HFFc6 (cell line): ENCODE results near the gene LSS. TPM values are rescaled to one million over a fixed set of nuclear protein-coding genes. Genes with fewer than 3 reads are reported as not detected.
"Not testable (repeated sequence)": the region's sequence is repeated elsewhere in the genome, so short reads cannot be mapped to it uniquely, and the experiment has no call there.

Experiments used
- DNase-seq: peaks from one replicate; pipeline ENCODE4 v3.0.0-alpha.2; 2018
- H3K27ac Mint-ChIP-seq: 2 replicates; pipeline ENCODE4 v1.8.0; 2020; ENCODE audit warnings: mild to moderate bottlenecking, mixed read lengths
- H3K27me3 Mint-ChIP-seq: 2 replicates; pipeline ENCODE4 v1.8.0; 2021; ENCODE audit warnings: mild to moderate bottlenecking, moderate library complexity, mixed read lengths; ENCODE audit not compliant: insufficient read depth
- H3K36me3 Mint-ChIP-seq: 2 replicates; pipeline ENCODE4 v1.8.0; 2021; ENCODE audit warnings: low read depth, mixed read lengths
- H3K4me1 Mint-ChIP-seq: 2 replicates; pipeline ENCODE4 v1.8.0; 2020; ENCODE audit warnings: low read depth, mixed read lengths
- H3K4me3 Mint-ChIP-seq: 2 replicates; pipeline ENCODE4 v1.8.0; 2020; ENCODE audit warnings: mild to moderate bottlenecking, moderate library complexity, mixed read lengths
- H3K9me3 Mint-ChIP-seq: 2 replicates; pipeline ENCODE4 v1.8.0; 2020; ENCODE audit warnings: mild to moderate bottlenecking, mixed read lengths
- total RNA-seq, 6 experiments: library from RNA; stranded (reverse); fragmentation: NEBNext Ultra II Directional; extraction: Animal tissue kit (Norgen Biotek cat#: 25700); gene quantifications; 2 replicates in 1 of 6; 3 replicates in 5 of 6; pipeline ENCODE4 v1.2.3, GENCODE V29; 2021
- TF ChIP-seq, protein P1 (sequence below): fragments of 200-600 bp; sonication (generic); IDR thresholded peaks from 2 replicates; pipeline ENCODE4 v1.5.0; 2021; ENCODE audit warnings: antibody characterized with exemption, mild to moderate bottlenecking

Gene LSS
- total RNA-seq, 6 experiments from 2014 or later: 47.9 to 61.3 (median 50.6) TPM

DNA sequence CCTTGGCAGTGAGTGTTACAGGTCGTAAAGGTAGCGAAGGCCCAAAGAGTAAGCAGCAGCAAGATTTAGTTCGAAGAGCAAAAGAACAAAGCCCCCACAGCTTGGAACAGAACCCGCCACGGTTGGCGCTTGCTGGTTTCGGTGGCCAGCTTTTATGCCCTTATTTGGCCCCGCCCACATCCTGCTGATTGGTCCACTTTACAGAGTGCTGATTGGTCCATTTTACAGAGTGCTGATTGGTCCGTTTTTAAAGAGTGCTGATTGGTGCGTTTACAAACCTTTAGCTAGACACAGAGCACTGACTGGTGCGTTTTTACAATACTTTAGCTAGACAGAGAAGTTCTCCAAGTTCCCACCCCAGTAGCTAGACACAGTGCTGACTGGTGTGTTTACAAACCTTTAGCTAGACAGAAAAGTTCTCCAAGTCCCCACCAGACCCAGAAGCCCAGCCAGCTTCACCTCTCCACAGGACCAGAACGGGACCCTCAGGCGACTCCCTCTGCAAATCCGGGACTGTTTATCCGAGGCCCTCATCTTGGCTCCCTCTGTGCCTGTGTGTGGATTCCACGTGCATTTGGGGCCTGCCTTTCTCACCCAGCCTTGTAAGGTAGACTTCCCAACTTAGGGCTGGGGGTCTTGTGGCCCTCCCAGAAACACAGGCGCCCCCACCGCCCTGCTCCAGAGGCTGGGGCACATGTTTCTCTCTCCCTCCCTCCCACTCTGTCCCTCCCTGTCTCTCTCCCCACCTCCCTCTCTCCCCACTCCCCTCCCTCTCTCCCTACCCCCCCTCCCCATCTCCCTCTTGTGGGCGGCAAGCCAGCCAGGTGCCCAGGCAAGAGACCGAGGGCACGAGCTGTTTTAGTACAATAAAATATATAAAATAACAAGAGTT, 85.7 kb downstream of the LSS start:
- Mint-ChIP-seq H3K4me1 (peaks cover 8% of the 10 kb centered on the region), H3K9me3 (no peaks in the 10 kb centered on the region), H3K4me3 (no peak overlapping the region), H3K27me3 (peaks cover 7% of the 10 kb centered on the region), H3K27ac (no peak overlapping the region), H3K36me3 (no peaks in the 10 kb centered on the region)
- TF ChIP-seq, protein P1, sequence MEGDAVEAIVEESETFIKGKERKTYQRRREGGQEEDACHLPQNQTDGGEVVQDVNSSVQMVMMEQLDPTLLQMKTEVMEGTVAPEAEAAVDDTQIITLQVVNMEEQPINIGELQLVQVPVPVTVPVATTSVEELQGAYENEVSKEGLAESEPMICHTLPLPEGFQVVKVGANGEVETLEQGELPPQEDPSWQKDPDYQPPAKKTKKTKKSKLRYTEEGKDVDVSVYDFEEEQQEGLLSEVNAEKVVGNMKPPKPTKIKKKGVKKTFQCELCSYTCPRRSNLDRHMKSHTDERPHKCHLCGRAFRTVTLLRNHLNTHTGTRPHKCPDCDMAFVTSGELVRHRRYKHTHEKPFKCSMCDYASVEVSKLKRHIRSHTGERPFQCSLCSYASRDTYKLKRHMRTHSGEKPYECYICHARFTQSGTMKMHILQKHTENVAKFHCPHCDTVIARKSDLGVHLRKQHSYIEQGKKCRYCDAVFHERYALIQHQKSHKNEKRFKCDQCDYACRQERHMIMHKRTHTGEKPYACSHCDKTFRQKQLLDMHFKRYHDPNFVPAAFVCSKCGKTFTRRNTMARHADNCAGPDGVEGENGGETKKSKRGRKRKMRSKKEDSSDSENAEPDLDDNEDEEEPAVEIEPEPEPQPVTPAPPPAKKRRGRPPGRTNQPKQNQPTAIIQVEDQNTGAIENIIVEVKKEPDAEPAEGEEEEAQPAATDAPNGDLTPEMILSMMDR: no peak
- DNase-seq: peak; percentile 4

DNA sequence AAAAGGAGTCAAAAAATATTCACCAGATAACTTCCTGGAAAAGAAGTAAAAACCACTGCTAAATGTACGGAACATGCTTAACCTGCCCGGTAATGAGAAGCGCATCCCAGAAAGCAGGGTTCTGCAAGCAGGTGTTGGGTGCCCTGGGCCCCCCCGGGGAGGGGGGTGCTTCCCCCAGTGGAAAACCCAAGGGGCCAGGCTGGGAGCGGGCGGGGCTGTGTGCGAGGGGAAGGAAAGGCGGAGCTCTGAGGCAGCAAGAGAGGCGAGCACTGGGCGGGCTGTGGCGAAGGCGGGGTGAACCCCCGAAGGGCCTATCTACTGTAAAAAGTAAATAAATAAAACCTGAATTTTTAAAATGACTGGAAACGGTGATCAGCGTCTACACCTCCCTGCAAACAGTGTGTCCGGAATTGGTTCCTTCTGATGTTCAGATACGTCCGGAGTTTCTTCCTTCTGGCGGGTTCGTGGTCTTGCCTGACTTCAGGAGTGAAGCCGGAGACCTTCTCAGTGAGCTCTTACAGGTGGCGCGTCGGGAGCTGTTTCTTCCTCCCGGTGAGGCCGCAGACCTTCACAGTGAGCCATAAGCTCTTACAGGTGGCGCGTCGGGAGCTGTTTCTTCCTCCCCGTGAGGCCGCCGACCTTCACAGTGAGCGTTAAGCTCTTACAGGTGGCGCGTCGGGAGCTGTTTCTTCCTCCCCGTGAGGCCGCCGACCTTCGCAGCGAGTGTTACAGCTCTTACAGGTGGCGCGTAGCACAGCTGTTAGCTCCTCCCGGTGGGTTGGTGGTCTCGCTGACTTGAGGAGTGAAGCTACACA, 86.6 kb downstream of the LSS start:
- no peaks in the 10 kb centered on the region for H3K9me3 Mint-ChIP-seq
- H3K4me1 Mint-ChIP-seq: peaks cover 8% of the 10 kb centered on the region
- H3K27me3 Mint-ChIP-seq: peaks cover 5% of the 10 kb centered on the region
- no peak overlapping the region for H3K27ac Mint-ChIP-seq
- TF ChIP-seq, protein P1: no peak
- no peaks in the 10 kb centered on the region for H3K36me3 Mint-ChIP-seq
- DNase-seq: no peak
- H3K4me3 Mint-ChIP-seq: no peak overlapping the region

DNA sequence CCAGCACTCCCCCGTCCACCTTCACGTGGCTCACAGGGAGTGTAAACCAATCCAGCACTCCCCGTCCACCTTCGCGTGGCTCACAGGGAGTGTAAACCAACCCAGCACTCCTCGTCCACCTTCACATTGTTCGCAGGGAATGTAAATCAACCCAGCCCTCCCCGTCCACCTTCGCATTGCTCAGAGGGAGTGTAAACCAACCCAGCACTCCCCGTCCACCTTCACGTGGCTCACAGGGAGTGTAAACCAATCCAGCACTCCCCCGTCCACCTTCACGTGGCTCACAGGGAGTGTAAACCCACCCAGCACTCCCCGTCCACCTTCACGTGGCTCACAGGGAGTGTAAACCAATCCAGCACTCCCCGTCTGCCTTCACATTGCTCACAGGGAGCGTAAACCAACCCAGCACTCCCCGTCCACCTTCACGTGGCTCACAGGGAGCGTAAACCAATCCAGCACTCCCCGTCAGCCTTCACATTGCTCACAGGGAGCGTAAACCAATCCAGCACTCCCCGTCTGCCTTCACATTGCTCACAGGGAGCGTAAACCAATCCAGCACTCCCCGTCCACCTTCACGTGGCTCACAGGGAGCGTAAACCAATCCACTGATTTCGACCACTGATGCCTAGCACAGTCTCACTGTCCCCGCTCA, 88.1 kb downstream of the LSS start:
- not testable (repeated sequence) for DNase-seq, H3K27ac Mint-ChIP-seq, H3K4me3 Mint-ChIP-seq, H3K9me3 Mint-ChIP-seq, H3K4me1 Mint-ChIP-seq, H3K36me3 Mint-ChIP-seq, H3K27me3 Mint-ChIP-seq

DNA sequence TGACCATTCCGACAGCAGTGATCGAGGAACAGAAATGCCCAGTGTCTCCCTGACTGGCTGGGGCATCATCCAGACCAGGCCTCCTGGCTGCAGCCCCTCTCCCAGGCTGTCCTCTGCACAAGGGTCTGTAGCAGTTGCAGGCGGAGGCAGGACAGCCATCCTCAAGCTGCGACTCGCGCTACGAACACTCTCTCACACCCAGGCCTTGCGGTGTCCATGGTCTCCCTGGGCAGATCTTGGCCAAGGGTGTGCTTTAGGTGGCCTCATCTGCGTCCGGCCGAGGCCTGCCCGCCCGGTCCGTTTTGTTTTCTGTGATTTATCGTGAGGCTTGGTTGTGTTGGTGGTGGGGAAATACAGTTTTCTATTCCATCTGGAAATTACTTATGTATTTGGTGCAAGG, 88.9 kb downstream of the LSS start:
- no peak for DNase-seq
- H3K4me3 Mint-ChIP-seq: no peak overlapping the region
- peaks cover 8% of the 10 kb centered on the region for H3K4me1 Mint-ChIP-seq
- TF ChIP-seq, protein P1: no peak
- H3K36me3 Mint-ChIP-seq: no peaks in the 10 kb centered on the region
- peaks cover 5% of the 10 kb centered on the region for H3K27me3 Mint-ChIP-seq
- no peak overlapping the region for H3K27ac Mint-ChIP-seq
- H3K9me3 Mint-ChIP-seq: peaks cover 5% of the 10 kb centered on the region; the same call in 1 of the 2 replicates

DNA sequence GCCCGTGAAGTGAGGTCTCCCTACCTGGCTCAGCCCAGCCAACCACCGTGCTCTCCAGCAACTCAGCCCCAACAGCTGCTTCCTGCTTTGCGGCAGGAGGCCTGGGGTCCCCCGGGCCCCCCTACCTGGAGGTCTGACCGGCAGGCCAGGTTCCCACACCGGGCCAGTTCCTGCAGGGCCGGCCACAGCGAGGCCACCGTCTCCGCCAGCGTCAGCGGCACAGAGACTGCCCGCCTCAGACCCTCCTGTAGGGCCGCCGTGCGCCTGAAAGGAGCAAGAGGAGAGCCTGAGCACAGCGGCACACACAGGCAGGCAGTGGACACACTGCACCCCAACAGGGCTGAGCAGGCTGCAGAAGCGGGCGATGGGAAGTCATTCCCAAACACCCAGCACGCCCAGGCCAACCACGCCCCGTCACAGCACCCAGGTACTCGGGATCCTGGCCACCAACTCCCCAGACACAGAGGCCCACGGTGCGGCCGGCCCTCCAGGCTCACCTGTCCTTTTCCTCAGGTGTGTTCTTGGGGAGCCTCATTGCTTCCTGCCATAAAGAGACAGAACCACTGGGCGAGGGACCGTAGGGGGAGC, 90.1 kb downstream of the LSS start:
- Mint-ChIP-seq H3K4me1 (peaks cover under 1% of the 10 kb centered on the region), H3K27me3 (peaks cover 5% of the 10 kb centered on the region), H3K9me3 (peaks cover 7% of the 10 kb centered on the region; the same call in 1 of the 2 replicates), H3K27ac (no peak overlapping the region), H3K36me3 (no peaks in the 10 kb centered on the region), H3K4me3 (no peak overlapping the region)
- TF ChIP-seq, protein P1: no peak
- DNase-seq: no peak

Other genes with a start within 250 kb of the LSS start
- 100 to 1,000 TPM; 350 to 415 (median 382) TPM for gene COL6A1, start 247.0 kb downstream of the LSS start, total RNA-seq
- gene COL6A2, start 130.7 kb downstream of the LSS start, total RNA-seq: 100 to 1,000 TPM; 426 to 514 (median 467) TPM
- gene FTCD, start 73.2 kb downstream of the LSS start, total RNA-seq: 1 to 10 TPM in 1 of 6 experiments, under 1 TPM in 4, not detected in 1; 0.12 to 1.2 (median 0.17) TPM
- gene SPATC1L, start 44.3 kb downstream of the LSS start, total RNA-seq: 10 to 100 TPM; 11.3 to 14.7 (median 13.1) TPM
- gene MCM3AP, start 56.8 kb upstream of the LSS start, total RNA-seq: 10 to 100 TPM; 85.7 to 91.8 (median 86.9) TPM
- gene YBEY, start 57.6 kb upstream of the LSS start, total RNA-seq: 10 to 100 TPM; 12.5 to 16.0 (median 15.5) TPM
- 1 to 10 TPM; 5.2 to 7.7 (median 7.1) TPM for gene C21orf58, start 95.1 kb upstream of the LSS start, total RNA-seq
- gene PCNT, start 95.4 kb upstream of the LSS start, total RNA-seq: 10 to 100 TPM; 23.2 to 26.9 (median 25.5) TPM
- gene DIP2A, start 230.1 kb upstream of the LSS start, total RNA-seq: 10 to 100 TPM; 20.0 to 24.1 (median 21.7) TPM